GM19397 (cell line): Measurements from ENCODE around the gene CDX1.
"Not testable (repeated sequence)": the region's sequence is repeated elsewhere in the genome, so short reads cannot be mapped to it uniquely, and the experiment has no call there.

ENCODE experiments used
- ATAC-seq: cut with Tn5 transposase; IDR thresholded peaks from one replicate; pipeline ENCODE4 v1.9.1; 2021; ENCODE audit warnings: mild to moderate bottlenecking, moderate library complexity; ENCODE audit not compliant: unreplicated experiment

The CDX1 gene

DNA sequence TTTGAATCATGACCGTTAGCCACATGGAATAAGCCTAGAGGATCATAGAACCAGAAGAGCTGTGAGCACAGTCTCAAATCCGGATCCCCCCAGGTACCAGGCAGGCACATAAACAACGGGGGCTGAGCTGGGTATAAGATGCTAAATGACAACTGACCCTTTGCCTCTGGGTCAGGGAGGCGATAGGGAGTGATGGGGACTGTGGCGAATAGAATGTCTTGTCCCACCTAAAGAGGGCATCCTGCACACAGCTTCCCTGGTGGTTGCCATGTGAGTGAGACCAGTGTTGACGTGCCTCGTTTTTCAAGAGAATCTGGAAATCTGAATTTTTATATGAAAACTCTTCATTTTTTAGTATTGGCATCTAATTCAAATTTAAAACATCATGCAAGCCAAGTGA lies 56.9 kb downstream of the CDX1 start:
- no peak for ATAC-seq

DNA sequence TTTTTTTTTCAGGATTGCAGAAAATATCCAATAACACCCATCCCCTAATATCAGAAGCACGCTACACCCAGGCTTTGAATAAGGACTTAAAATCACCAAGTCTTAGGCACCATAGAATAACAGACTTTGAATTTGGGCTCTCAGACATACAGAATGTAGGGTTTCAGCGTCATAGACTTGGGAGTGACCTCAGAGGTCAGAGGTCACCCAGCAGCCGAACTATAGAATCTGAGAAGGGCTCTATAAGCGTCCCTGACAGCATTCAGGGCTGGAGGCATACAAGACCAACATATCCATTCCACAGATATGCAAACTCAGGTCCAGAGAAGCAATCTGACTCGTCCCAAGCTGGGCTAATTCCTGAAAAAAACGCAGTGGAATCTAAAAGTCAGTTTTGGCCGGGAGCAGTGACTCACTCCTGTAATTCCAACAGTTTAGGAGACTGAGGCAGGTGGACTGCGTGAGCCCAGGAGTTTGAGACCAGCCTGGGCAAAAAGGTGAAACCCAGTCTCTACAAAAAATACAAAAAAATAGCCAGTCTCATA lies 58.0 kb downstream of the CDX1 start:
- no peak for ATAC-seq

DNA sequence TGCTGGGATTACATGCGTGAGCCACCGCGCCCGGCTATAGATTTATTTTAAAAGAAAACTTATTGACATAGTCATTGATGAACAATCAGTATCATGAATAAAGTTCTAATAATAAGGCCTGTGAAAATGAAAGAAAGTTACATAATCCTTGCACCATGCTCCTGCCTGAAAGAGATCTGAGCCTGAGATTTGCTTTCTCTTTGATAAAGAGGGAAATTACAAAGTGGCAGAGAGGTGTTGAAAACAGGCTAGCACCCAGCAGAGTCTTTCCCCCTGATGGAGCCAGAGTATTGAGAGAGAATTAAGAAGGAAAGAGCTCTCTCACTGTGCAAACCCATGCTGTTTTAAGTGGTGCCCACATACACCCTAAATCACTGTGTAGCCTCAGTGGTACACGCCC lies 60.5 kb downstream of the CDX1 start:
- ATAC-seq = no peak

DNA sequence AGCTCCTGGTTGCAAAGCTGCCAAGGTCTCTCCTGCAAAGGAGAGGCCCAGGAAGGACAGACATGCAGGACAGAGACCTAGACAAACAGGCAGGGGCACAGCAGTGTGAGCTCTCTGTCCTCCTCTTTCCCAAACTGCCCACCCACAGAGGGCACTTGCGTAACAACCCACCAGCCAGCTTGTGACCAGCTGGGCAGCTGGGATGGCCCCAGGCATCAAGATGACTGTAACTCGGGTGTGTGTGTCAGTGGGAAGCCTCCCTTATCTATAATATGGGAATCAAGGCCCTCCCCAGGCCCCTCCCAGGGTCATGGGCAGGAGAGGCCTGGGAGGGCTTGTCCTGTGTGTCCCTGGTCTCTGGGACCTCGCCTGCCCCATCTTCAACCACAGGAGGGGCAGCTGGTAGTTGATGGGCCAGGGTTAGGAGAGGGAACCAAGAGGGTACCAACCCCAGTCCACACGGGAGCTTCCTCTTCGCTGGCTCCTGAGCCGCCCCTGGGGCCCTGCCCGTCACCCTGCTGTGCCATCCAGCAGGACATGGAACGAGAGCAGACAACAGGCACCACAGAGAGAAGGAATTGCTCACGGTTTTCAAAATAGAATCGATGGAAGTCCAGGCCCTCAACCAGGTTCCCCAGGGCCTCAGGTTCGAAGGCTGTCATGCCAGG lies 61.2 kb downstream of the CDX1 start:
- no peak for ATAC-seq

DNA sequence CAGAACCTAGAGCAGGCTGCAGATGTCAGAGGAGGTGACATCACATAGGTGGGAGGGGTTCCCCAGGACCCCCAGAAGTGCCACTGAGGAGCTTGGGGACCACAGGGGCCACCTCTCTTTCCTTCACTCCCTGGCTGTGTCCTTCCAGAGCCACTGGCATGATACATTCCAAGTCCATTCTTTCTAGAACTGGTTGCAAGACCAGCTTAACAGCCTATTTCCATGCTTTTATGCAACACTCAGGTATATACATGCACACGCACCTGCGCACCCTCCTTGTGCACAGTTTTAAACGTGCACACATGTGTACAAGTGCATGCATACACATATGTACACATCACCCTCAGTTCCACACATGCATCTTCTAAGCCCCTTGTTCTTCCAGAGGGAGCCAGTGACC lies 63.0 kb downstream of the CDX1 start:
- no peak for ATAC-seq

DNA sequence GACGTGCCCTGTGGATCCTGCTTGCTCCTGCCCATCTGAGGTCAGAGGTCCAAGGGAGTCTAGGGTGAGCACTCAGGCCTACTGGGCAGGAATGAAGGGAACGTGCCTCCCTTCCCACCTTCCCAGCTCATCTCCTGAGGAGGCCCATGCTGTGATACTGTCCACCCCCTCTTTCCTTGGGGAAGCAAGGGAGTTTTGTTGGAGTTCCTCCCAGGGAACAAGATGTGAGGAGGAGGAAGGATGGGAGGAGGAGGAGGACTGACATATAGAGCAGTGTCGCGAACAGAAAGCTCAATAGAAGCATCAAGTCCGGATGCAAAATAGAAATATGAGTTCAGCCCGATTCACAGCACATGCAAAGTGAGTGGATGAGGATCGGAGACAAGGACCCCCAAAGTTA lies 64.3 kb downstream of the CDX1 start:
- ATAC-seq = no peak

DNA sequence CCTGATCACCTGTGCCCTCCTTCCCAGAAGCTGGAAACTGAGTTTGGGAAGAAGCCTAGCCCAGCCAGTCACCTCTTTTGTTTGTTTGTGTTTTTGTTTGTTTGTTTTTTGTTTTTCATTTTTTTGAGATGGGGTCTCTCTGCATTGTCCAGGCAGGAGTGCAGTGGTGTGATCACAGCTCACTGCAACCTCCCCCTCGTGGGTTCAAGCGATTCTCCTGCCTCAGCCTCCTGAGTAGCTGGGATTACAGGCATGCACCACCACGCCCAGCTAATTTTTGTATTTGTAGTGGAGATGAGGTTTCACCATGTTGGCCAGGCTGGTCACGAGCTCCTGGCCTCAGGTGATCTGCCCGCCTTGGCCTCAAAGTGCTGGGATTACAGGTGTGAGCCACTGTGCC lies 67.1 kb downstream of the CDX1 start:
- not testable (repeated sequence) for ATAC-seq
